Left lung (tissue), 10 donors: ENCODE measurements around the gene PLXNA2. TPM values are rescaled to one million over a fixed set of nuclear protein-coding genes. Genes with fewer than 3 reads are reported as not detected.

Source experiments
- ATAC-seq: fragments of 200-7000 bp; cut with Tn5 transposase; one replicate; pipeline ENCODE4 v1.9.1; 2020; ENCODE audit warnings: moderate library complexity
- DNase-seq, 4 donors: peaks; one replicate each; pipeline ENCODE4 v3.0.0-alpha.2; 2013 to 2020
- H3K27ac ChIP-seq, 2 donors: fragments of 200-600 bp; sonication (generic) in 1 of 2; one replicate each; pipeline versions ENCODE4 v1.5.0 to v1.8.0; 2020 to 2021
- H3K27me3 ChIP-seq, 2 donors: fragments of 200-600 bp; sonication (generic) in 1 of 2; one replicate each; pipeline versions ENCODE4 v1.5.0 to v1.8.0; 2020 to 2021
- H3K36me3 ChIP-seq, 2 donors: fragments of 200-600 bp; sonication (generic) in 1 of 2; one replicate each; pipeline versions ENCODE4 v1.5.0 to v1.8.0; 2020 to 2021
- H3K4me1 ChIP-seq, 2 donors: fragments of 200-600 bp; one replicate each; pipeline ENCODE4 v1.8.0; 2021
- H3K4me3 ChIP-seq, 2 donors: fragments of 200-600 bp; sonication (generic) in 1 of 2; one replicate each; pipeline versions ENCODE4 v1.5.0 to v1.8.0; 2020 to 2021; ENCODE audit warnings: mild to moderate bottlenecking in 1 of 2
- H3K9me3 ChIP-seq, 2 donors: fragments of 200-600 bp; sonication (generic) in 1 of 2; one replicate each; pipeline versions ENCODE4 v1.5.0 to v1.8.0; 2020 to 2021
- intact Hi-C, 2 donors: fragments of 100-400 bp; cut with DNase I; formaldehyde crosslinking; loops; one replicate each; pipeline versions ENCODE4 v1.11.2 to v1.14.2; 2022
- polyA plus RNA-seq, 6 donors: library from polyadenylated mRNA; unstranded; fragments of 120-200 nt; gene quantifications; one replicate each; pipeline ENCODE4 v1.2.1, GENCODE V29; 2013; ENCODE audit not compliant: insufficient read length in 6 of 6
- total RNA-seq, 2 donors: library from RNA; stranded (reverse); fragmentation: NEBNext Ultra II Directional; extraction: Animal tissue kit (Norgen Biotek cat#: 25700); gene quantifications; one replicate each; pipeline ENCODE4 v1.2.1, GENCODE V29; 2021
- TF ChIP-seq, protein P1 (sequence below), 2 donors: fragments of 200-600 bp; sonication (generic) in 1 of 2; IDR thresholded peaks; one replicate each; pipeline versions ENCODE4 v1.5.0 to v1.8.0; 2021; ENCODE audit warnings: antibody characterized with exemption in 2 of 2
- donor health status: DM: no; HTN: yes; CAD: no.
- donor health status: DM: no; HTN: no; CAD: no.

The PLXNA2 gene
- total and polyA plus RNA-seq, 8 donors = 21.4 to 92.8 (median 34.0) TPM

- H3K27ac ChIP-seq = peak overlapping the region; percentile 27 to 62
- H3K9me3 ChIP-seq = no peaks in the 10 kb centered on the region
- no peak overlapping the region for H3K4me3 ChIP-seq
- ATAC-seq (no peak), DNase-seq (no peak)
- no peaks in the 10 kb centered on the region for H3K27me3 ChIP-seq
- peaks cover 33 to 81% of the 10 kb centered on the region in 2 donors for H3K4me1 ChIP-seq
- intact Hi-C loops = no loop called here
- TF ChIP-seq, protein P1, sequence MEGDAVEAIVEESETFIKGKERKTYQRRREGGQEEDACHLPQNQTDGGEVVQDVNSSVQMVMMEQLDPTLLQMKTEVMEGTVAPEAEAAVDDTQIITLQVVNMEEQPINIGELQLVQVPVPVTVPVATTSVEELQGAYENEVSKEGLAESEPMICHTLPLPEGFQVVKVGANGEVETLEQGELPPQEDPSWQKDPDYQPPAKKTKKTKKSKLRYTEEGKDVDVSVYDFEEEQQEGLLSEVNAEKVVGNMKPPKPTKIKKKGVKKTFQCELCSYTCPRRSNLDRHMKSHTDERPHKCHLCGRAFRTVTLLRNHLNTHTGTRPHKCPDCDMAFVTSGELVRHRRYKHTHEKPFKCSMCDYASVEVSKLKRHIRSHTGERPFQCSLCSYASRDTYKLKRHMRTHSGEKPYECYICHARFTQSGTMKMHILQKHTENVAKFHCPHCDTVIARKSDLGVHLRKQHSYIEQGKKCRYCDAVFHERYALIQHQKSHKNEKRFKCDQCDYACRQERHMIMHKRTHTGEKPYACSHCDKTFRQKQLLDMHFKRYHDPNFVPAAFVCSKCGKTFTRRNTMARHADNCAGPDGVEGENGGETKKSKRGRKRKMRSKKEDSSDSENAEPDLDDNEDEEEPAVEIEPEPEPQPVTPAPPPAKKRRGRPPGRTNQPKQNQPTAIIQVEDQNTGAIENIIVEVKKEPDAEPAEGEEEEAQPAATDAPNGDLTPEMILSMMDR (IDR thresholded peaks at IDR 0.05) = no peak
- H3K36me3 ChIP-seq = peaks cover 0 to 17% of the 10 kb centered on the region in 2 donors
These were observed 34.1 kb downstream of the PLXNA2 start for GRCh38 chr1:208209896-208210589.

DNA sequence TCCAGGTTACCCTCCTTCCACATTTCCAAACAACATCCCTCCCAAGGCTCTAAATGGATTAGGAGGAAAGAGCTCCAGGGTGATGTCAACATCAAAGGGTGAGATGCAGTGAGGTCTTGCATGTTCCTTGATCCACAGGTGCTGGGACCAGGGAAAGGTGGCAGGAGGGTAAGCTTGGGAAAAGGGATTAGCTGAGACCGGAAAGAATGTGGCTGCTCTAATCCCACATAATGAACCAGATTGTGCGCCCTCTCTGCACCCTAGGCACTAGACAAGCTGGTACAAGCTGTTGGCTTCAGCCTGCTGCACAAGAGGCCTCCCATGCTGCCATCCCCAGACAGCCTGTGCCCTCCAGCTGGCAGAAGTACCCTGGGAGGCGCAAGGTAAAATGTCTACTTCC lies 34.9 kb downstream of the PLXNA2 start:
- peak overlapping the region; percentile 27 to 62 for H3K27ac ChIP-seq
- no peaks in the 10 kb centered on the region for H3K9me3 ChIP-seq
- ATAC-seq = no peak
- no peak for DNase-seq
- H3K4me3 ChIP-seq = no peak overlapping the region
- intact Hi-C loops = no loop called here
- peaks cover 37 to 87% of the 10 kb centered on the region in 2 donors for H3K4me1 ChIP-seq
- H3K27me3 ChIP-seq = no peaks in the 10 kb centered on the region
- H3K36me3 ChIP-seq = peaks cover 0 to 13% of the 10 kb centered on the region in 2 donors
- TF ChIP-seq, protein P1 (IDR thresholded peaks at IDR 0.05) = no peak

DNA sequence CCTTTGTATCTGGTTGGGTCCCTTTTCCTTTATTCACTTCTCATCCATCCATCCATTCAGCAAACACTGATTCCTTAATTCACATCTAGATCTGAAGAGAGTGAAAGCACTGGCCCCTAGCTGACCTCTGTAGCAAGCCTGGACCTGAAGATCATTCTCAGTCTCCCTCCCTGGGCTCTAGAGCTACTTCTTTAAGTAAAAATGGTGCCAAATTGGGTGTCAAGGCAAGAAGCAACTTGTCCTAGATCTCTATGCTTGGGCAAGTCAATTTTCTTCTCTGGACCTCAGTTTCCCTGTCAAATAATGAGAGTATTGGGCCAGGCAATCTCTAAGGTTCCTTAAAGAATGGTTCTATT lies 36.1 kb downstream of the PLXNA2 start:
- no peaks in the 10 kb centered on the region for H3K9me3 ChIP-seq
- H3K4me1 ChIP-seq = peaks cover 30 to 87% of the 10 kb centered on the region in 2 donors
- DNase-seq (no peak), ATAC-seq (peak; percentile 7)
- peak overlapping the region; percentile 62 to 67 for H3K27ac ChIP-seq
- intact Hi-C loops = no loop called here
- H3K36me3 ChIP-seq = peaks cover 0 to 12% of the 10 kb centered on the region in 2 donors
- no peaks in the 10 kb centered on the region for H3K27me3 ChIP-seq
- TF ChIP-seq, protein P1 (IDR thresholded peaks at IDR 0.05) = no peak
- no peak overlapping the region for H3K4me3 ChIP-seq

- intact Hi-C loops = no loop called here
- H3K9me3 ChIP-seq = no peaks in the 10 kb centered on the region
- DNase-seq = peak in 3 of 4 donors; percentile 75 to 80 (median 76)
- peaks cover 0 to 12% of the 10 kb centered on the region in 2 donors for H3K36me3 ChIP-seq
- no peak overlapping the region for H3K4me3 ChIP-seq
- H3K27ac ChIP-seq = peak overlapping the region; percentile 62 to 67
- ATAC-seq = peak; percentile 72
- no peaks in the 10 kb centered on the region for H3K27me3 ChIP-seq
- peaks cover 35 to 87% of the 10 kb centered on the region in 2 donors for H3K4me1 ChIP-seq
- TF ChIP-seq, protein P1 (IDR thresholded peaks at IDR 0.05) = no peak
These were observed 36.6 kb downstream of the PLXNA2 start for GRCh38 chr1:208207388-208208131.

DNA sequence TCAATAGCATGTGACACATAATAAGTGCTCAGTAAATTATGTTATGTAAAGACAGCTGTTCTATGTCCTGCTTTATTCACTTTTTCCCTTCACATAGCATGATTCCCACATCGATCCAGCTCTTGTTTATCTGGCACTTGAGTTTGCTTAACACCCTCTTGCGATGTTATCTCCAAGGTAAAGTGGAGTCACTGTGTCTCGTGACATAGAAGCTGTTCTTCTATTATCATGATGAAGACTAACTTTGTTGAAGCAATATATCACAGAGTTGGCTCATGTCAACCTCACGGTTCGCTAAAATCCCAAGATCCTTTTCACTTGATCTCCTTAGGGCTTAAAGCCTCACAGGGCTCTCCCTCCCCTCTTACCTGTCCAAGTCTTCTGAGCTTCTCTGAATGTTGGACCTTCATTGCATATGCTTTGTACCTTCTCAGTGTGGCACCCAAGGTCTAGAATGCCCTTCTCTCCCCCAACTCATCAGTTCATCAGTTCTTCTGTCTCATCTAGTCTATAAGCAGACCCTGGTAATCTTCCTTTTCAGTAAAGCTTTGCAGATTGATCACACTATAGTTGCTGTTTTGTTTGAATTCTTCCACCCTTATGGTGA lies 38.0 kb downstream of the PLXNA2 start:
- TF ChIP-seq, protein P1 (IDR thresholded peaks at IDR 0.05) = no peak
- H3K27ac ChIP-seq = peak overlapping the region; percentile 62 to 73
- no peaks in the 10 kb centered on the region for H3K9me3 ChIP-seq
- no peaks in the 10 kb centered on the region for H3K27me3 ChIP-seq
- ATAC-seq = no peak
- DNase-seq = no peak
- intact Hi-C loops = no loop called here
- H3K36me3 ChIP-seq = peaks cover 0 to 12% of the 10 kb centered on the region in 2 donors
- no peak overlapping the region for H3K4me3 ChIP-seq
- H3K4me1 ChIP-seq = peaks cover 42 to 87% of the 10 kb centered on the region in 2 donors
